Skeletal muscle satellite cell (primary cell): Measurements from ENCODE around the gene EIF2S2.

Source experiments
- H3K27me3 ChIP-seq: 2 replicates; pipeline ENCODE4 v1.7.0; 2013; ENCODE audit warnings: low read length; ENCODE audit not compliant: control insufficient read depth, insufficient read depth
- H3K36me3 ChIP-seq: 2 replicates; pipeline ENCODE4 v1.7.0; 2013; ENCODE audit warnings: mild to moderate bottlenecking, control low read depth, low read length; ENCODE audit not compliant: insufficient read depth
- H3K4me1 ChIP-seq: 2 replicates; pipeline ENCODE4 v1.7.0; 2013; ENCODE audit warnings: low read length; ENCODE audit not compliant: control insufficient read depth, insufficient read depth
- H3K4me2 ChIP-seq: 2 replicates; pipeline ENCODE4 v1.7.0; 2013; ENCODE audit warnings: mild to moderate bottlenecking, low read length
- H3K4me3 ChIP-seq: 2 replicates; pipeline ENCODE4 v1.7.0; 2013; ENCODE audit warnings: low read length
- H3K9ac ChIP-seq: 2 replicates; pipeline ENCODE4 v1.7.0; 2013; ENCODE audit warnings: mild to moderate bottlenecking, low read depth, low read length, moderate library complexity
- H3K9me3 ChIP-seq: replicated peaks from 2 replicates; pipeline ENCODE4 v1.7.0; 2013; ENCODE audit warnings: mild to moderate bottlenecking, control low read depth, low read length

Gene EIF2S2

DNA sequence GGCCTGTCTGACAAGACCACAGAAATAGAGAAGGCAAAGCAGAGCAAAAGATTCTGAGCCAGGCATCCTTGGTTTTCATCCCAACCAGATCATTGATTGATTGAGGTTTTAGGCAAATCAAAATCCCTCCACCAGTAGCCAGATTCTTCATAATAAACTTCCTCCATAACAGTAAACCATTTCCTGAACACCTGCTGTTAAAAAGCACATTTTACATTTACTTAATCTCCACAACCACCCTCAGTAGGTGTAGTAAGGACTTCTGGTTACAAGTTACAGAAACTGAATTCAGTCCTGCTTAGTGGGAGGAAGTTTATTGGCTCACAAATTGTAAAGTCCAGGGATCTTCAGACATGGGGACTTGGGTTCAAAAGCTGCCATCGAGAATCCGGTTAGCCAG lies 28.3 kb downstream of the EIF2S2 start:
- Histone ChIP-seq H3K36me3 (peaks cover 52% of the 10 kb centered on the region), H3K4me1 (peaks cover 17% of the 10 kb centered on the region), H3K4me3 (no peak overlapping the region), H3K4me2 (peak overlapping the region; percentile 2), H3K9me3 (no peaks in the 10 kb centered on the region), H3K9ac (peak overlapping the region; percentile 11), H3K27me3 (no peaks in the 10 kb centered on the region)

DNA sequence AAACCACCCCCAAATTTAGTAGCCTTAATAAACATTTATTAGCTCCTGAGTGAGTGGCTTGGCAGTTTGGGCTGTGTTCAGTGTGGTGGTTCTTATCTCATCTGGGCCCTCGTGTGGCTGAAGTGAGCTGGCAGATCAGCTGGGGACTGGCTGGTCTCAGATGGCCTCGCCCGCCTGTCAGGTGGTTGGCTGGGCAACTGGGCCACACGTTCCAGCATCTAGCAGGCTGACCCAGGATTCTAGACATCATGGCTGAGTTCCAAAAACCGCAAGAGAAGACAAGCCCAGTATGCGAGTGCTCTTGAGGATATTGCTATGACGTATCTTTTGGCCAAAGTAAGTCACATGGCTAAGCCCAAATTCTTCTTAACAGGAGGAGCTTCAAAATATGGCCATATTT lies 28.9 kb downstream of the EIF2S2 start:
- Histone ChIP-seq H3K27me3 (no peaks in the 10 kb centered on the region), H3K9me3 (no peaks in the 10 kb centered on the region), H3K9ac (no peak overlapping the region), H3K36me3 (peaks cover 47% of the 10 kb centered on the region), H3K4me2 (peak overlapping the region; percentile 2), H3K4me1 (peaks cover 17% of the 10 kb centered on the region), H3K4me3 (no peak overlapping the region)

GRCh38 chr20:34082232-34082887 lies 29.7 kb downstream of the EIF2S2 start:
- Histone ChIP-seq H3K27me3 (no peaks in the 10 kb centered on the region), H3K9ac (no peak overlapping the region), H3K36me3 (peaks cover 50% of the 10 kb centered on the region), H3K4me2 (no peak overlapping the region), H3K4me3 (no peak overlapping the region), H3K9me3 (no peaks in the 10 kb centered on the region), H3K4me1 (peaks cover 17% of the 10 kb centered on the region)

DNA sequence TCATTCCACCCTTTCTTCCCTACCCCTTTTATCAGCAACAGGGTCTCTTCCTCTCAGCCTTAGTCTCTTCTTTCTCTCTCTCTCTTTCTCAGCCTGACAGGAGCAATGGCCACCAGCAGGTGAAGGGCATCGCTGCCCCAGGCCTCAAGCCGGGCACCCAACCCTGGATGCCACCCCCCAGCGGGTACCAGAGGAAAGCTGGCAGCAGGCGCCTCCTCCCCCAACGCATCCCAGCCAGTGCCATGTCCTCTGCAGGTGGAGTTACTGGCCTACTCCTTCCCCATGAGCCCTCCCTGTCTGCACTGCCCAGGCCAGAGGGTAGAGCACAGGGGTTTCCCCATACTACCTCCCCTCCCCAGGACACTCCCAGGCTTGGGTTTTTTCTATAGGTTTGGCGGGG lies 32.2 kb downstream of the EIF2S2 start:
- no peak overlapping the region for H3K4me2 ChIP-seq
- H3K4me1 ChIP-seq = peaks cover 17% of the 10 kb centered on the region
- H3K9me3 ChIP-seq = no peaks in the 10 kb centered on the region
- no peaks in the 10 kb centered on the region for H3K27me3 ChIP-seq
- no peak overlapping the region for H3K4me3 ChIP-seq
- no peak overlapping the region for H3K9ac ChIP-seq
- H3K36me3 ChIP-seq = peaks cover 55% of the 10 kb centered on the region

DNA sequence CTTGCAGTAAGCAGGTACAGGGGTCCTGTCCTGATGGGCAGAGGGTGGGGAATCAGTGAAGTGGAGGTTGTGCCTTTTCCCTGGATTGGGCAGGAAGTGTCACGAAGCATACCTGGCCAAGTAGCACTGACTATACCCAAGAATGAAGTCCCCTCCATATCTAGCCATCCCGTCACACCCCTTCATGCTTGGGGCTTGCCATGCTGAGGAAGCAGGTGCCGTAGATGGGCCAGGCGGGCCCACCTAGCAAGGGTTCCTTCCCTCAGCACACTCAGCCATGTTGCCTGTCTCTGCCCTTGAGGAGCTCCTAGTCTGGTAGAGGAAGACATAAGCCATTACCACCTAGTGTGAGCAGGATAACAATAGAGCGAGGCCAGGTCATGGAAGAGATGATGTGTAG lies 33.5 kb downstream of the EIF2S2 start:
- H3K9ac ChIP-seq = no peak overlapping the region
- H3K36me3 ChIP-seq = peaks cover 54% of the 10 kb centered on the region
- H3K4me3 ChIP-seq = no peak overlapping the region

GRCh38 chr20:34076952-34077351 lies 35.1 kb downstream of the EIF2S2 start:
- H3K9me3 ChIP-seq = no peaks in the 10 kb centered on the region
- H3K27me3 ChIP-seq = no peaks in the 10 kb centered on the region
- no peak overlapping the region for H3K4me2 ChIP-seq
- H3K9ac ChIP-seq = no peak overlapping the region
- H3K4me1 ChIP-seq = peaks cover 11% of the 10 kb centered on the region
- H3K4me3 ChIP-seq = no peak overlapping the region
- H3K36me3 ChIP-seq = peaks cover 55% of the 10 kb centered on the region

More for the DNA sequence above, 33.5 kb downstream of the EIF2S2 start:
- H3K27me3 ChIP-seq = no peaks in the 10 kb centered on the region
- H3K4me2 ChIP-seq = no peak overlapping the region
- peaks cover 24% of the 10 kb centered on the region for H3K4me1 ChIP-seq
- H3K9me3 ChIP-seq = no peaks in the 10 kb centered on the region

DNA sequence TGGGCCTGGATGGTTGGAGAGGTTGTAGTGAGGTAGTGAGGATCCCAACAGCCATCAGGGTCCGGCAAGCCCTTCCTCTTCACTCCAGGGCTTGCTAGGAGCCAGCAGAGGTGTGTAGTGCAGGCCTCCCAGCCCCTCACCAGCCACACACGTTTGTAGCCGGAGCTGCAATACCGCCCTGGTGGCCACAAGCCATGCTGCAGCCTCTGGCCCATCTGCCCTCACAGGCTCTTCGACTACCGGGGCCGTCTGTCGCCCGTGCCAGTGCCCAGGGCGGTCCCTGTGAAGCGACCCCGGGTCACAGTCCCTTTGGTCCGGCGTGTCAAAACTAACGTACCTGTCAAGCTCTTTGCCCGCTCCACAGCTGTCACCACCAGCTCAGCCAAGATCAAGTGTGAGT lies 36.4 kb downstream of the EIF2S2 start:
- H3K27me3 ChIP-seq = no peaks in the 10 kb centered on the region
- no peak overlapping the region for H3K4me2 ChIP-seq
- H3K9me3 ChIP-seq = no peaks in the 10 kb centered on the region
- H3K4me1 ChIP-seq = peaks cover 11% of the 10 kb centered on the region
- no peak overlapping the region for H3K4me3 ChIP-seq
- H3K9ac ChIP-seq = no peak overlapping the region
- peaks cover 45% of the 10 kb centered on the region for H3K36me3 ChIP-seq

GRCh38 chr20:34074101-34074760 lies 37.8 kb downstream of the EIF2S2 start:
- Histone ChIP-seq H3K4me1 (peaks cover 14% of the 10 kb centered on the region), H3K36me3 (peaks cover 39% of the 10 kb centered on the region), H3K9ac (no peak overlapping the region), H3K4me2 (no peak overlapping the region), H3K4me3 (no peak overlapping the region), H3K9me3 (no peaks in the 10 kb centered on the region), H3K27me3 (no peaks in the 10 kb centered on the region)

- Histone ChIP-seq H3K4me3 (no peak overlapping the region), H3K27me3 (no peaks in the 10 kb centered on the region), H3K9ac (no peak overlapping the region), H3K36me3 (peaks cover 29% of the 10 kb centered on the region), H3K9me3 (no peaks in the 10 kb centered on the region), H3K4me2 (no peak overlapping the region), H3K4me1 (peaks cover 14% of the 10 kb centered on the region)
Measured at GRCh38 chr20:34072778-34073177, 39.3 kb downstream of the EIF2S2 start.

DNA sequence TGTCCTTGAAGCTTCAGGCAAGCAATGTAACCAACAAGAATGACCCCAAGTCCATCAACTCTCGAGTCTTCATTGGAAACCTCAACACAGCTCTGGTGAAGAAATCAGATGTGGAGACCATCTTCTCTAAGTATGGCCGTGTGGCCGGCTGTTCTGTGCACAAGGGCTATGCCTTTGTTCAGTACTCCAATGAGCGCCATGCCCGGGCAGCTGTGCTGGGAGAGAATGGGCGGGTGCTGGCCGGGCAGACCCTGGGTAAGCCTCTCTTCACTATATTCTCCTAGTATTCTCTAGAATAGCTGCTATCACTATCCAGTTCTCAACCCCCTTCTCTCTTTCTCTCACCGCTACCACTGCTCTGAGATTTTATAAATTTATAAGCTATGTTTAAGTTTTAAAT lies 40.0 kb downstream of the EIF2S2 start:
- no peaks in the 10 kb centered on the region for H3K9me3 ChIP-seq
- peaks cover 14% of the 10 kb centered on the region for H3K4me1 ChIP-seq
- H3K36me3 ChIP-seq = peaks cover 24% of the 10 kb centered on the region
- H3K9ac ChIP-seq = no peak overlapping the region
- no peak overlapping the region for H3K4me2 ChIP-seq
- H3K27me3 ChIP-seq = no peaks in the 10 kb centered on the region
- H3K4me3 ChIP-seq = no peak overlapping the region

- Histone ChIP-seq H3K4me1 (peaks cover 14% of the 10 kb centered on the region), H3K4me3 (no peak overlapping the region), H3K36me3 (peaks cover 13% of the 10 kb centered on the region), H3K4me2 (no peak overlapping the region), H3K9me3 (no peaks in the 10 kb centered on the region), H3K27me3 (no peaks in the 10 kb centered on the region), H3K9ac (no peak overlapping the region)
Measured at GRCh38 chr20:34070859-34071258, 41.2 kb downstream of the EIF2S2 start.

DNA sequence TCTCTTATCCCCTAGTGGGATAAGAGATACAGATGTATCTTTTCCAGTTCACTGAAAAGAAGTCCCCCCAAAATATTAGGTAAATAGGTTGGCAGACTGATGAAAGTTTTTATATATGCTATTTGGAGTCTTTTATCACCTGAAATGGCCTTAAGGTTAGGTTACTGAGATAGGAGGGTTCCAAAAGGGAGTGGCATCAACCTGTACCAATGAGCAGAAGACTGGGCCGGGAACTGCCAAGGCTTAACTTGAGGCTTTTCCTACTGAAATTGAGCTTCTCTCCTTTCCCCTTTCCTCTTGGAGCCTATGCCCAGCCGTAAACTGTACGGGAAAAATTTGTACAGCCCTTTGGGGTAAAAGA lies 42.0 kb downstream of the EIF2S2 start:
- Histone ChIP-seq H3K36me3 (peaks cover 8% of the 10 kb centered on the region), H3K27me3 (no peaks in the 10 kb centered on the region), H3K4me3 (no peak overlapping the region), H3K4me2 (no peak overlapping the region), H3K9ac (no peak overlapping the region), H3K9me3 (no peaks in the 10 kb centered on the region), H3K4me1 (peaks cover 14% of the 10 kb centered on the region)
